ENCODE measurements around the gene PPP4R2.

PPP4R2 gene, protein sequence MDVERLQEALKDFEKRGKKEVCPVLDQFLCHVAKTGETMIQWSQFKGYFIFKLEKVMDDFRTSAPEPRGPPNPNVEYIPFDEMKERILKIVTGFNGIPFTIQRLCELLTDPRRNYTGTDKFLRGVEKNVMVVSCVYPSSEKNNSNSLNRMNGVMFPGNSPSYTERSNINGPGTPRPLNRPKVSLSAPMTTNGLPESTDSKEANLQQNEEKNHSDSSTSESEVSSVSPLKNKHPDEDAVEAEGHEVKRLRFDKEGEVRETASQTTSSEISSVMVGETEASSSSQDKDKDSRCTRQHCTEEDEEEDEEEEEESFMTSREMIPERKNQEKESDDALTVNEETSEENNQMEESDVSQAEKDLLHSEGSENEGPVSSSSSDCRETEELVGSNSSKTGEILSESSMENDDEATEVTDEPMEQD

DNA sequence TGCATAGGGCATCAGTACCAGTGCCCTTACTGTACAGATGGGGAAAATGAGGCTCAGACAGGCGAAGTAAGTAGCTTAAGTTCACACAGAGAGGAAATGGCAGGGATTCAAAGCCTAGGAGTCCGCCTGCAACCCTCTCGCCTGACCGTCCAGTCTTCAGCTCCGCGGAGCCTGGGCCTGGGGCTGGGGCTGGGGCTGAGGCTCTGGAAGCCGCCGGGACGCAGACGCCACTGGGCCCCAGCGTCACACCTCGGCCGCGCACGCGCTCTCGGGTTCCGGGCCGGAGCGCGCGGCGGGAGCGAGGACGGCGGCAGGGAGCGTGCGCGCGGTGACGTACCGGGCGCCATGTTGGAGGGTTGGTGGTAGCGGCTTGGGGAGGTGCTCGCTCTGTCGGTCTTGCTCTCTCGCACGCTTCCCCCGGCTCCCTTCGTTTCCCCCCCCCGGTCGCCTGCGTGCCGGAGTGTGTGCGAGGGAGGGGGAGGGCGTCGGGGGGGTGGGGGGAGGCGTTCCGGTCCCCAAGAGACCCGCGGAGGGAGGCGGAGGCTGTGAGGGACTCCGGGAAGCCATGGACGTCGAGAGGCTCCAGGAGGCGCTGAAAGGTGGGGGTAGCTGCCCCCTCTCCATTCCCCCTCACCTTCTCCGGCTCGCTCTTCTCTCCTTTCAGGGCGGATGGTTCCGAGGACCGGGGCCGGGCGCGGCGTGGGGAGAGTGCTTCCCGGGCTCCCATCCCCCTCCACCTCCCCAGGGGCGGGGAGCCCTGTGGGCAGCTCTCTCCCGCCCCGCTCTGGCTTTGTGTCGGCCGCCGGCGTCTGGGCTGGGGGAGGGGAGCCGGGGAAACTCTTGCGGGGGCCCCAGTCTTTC is at the start of gene PPP4R2:
TSS of gene PPP4R2 (plus strand) at position 339 of the 861 bp plus-strand sequence. CDS start at position 566, 227 bp downstream.
- peak; percentile 94 for DNase-seq

DNA sequence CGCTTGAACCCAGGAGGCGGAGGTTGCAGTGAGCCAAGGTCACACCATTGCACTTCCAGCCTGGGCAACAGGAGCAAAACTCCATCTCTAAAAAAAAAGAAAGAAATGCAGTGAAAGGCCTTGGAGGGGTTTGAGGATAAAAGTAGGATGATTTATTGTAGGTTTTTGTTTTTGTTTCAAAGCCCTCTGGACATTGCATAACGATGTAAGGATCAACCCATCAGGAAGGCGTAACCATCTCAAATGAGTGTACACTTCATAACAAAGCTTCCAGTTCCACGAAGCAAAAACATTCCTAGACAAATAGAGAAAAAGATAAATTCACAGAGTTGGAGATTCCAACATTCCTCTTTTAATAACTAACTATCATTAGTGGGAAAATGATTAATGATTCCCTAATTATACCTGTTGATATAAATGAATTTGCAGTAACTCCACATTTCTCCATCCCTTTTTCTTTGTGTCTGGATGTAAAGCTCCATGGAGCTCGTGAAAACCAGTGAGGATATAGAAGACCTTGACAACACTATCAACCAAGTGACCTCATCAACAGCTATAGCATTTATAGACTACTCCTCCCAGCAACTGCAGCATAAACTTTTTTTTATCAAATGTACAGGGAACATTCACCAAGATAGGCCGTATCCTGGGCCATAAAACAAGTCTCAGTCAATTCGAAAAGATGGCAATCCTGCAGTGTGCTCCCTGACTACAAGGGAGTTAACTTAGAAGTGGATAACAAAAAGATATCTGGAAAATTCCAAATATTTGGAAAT is 48.7 kb upstream of the PPP4R2 start:
- DNase-seq = no peak

DNA sequence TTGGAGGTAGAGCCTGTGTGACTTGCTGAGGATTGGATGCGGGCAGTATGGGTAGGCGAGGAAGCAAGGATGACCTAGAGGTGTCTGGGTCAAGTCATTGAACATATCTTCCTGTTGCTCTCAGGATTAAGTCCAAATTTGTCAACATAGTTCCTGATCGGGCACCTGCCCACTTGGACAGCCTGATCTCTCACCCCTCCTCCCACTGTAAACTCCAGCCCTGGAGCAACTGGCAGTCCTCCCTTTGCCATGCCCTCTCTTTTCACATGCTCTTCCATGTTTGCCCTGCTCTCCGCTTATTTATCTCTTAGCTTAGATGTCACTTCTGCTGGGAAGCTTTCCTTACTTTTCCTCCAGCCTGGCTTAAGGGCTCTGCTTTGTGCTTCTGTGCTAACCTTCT is 47.6 kb upstream of the PPP4R2 start:
- no peak for DNase-seq

DNA sequence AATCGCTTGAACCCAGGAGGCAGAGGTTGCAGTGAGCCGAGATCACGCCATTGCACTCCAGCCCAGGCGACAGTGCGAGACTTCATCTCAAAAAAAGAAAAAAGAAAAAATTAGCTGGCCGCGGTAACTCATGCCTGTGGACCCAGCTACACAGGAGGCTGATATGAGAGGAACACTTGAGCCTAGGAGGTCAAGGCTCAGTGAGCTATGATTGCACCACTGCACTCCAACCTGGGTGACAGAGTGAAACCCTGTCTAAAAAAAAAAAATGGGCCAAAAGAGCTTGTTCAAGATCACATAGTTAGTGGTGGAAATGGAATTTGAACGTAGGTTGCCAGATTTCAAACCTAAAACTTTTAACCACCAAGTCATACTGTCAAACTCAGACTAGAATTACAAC is 46.2 kb upstream of the PPP4R2 start:
- no peak for DNase-seq

DNA sequence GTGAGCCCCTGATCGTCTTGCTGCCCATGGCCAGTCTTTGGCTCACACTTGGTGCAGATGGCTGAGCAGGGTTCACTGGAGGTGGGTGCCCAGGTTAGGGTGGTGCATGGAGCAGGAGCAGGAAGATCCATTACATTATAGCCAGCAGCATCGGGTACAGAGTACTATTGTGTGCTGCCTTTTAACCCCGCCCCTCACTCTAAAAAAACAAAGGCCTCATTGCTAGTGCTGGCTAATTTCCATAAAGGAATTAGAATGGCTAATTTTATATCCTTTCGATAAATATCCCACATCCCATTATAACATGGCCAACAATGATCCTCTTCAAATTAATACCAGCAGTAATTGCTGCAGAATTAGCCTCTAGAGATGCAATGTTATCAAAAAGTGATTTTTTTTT is 45.8 kb upstream of the PPP4R2 start:
- DNase-seq = no peak

DNA sequence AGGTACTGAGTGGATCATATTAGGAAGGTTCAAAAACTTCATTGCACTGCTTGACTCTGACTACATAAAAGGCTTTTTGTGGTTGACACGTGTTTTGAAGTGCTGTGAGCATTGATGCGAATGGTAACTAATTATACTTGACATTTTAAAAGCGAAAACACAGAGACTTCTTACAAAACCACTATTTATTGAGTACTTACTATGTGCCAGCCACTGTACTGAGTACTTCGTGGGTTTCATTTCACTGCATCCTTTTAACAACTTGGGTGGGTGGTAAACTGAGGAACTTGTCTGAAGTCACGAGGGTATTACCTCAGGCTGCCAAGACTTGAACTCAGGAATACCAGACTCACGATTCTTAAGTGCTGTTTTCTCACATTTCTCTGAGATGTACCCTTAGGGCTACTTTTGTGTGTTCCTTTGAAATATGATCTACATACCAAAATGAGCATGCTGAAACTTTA is 45.3 kb upstream of the PPP4R2 start:
- DNase-seq = peak; percentile 2

DNA sequence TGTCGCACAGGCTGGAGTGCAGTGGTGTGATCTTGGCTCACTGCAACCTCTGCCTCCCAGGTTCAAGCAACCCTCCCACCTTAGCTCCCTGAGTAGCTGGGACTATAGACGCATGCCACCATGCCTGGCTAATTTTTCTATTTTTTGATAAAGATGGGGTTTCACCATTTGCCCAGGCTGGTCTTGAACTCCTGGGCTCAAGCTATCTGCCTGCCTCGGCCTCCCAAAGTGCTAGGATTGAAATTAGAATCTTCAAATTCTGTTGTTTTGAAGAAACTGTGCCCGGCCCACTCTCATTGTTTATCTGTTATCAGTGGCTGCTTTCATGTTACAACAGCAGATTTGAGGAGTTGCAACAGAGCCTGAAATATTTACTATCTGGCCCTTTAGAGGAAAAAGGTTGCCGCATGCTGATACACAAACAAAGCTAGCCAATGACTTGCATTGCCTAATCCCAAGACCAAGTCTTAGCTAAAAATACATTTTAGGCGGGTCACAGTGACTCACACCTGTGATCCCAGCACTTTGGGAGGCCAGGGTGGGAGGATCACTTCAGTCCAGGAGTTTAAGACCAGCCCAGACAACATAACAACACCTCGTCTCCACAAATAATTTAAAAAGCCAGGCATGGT is 43.2 kb upstream of the PPP4R2 start:
- DNase-seq = no peak

DNA sequence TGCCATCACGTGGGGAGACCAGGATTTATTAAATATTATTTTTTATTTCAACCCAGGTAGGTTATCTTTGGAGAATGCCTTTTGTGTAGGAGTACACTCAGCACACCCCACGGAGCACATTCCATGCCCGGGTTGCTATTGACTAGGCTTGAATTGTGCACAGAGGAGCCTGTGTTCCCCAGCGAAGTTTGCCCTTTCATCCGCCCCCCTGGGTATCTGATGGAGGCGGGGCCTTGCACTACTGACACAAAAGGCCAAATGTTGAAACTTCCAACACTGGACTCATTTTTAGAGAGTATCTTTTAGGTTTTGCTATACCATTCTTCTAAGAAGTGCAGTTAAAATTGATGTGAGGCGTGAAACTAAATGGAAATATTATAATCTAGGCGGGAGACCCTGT is 39.3 kb upstream of the PPP4R2 start:
- DNase-seq = no peak

DNA sequence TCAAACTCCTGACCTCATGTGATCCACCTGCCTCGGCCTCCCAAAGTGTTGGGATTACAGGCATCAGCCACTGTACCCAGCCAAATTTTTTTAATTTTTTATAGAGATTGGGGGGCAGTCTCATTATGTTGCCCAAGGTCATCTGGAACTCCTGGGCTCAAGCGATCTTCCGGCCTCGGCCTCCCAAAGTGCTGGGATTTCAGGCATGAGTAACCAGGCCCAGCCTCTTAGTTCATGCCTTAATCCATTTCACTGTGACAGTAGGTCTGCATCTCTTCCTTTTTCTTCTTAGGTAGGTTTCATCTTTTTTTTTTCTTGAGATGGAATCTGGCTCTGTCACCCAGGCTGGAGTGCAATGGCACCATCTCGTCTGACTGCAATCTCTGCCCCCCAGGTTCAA is 37.3 kb upstream of the PPP4R2 start:
- no peak for DNase-seq

DNA sequence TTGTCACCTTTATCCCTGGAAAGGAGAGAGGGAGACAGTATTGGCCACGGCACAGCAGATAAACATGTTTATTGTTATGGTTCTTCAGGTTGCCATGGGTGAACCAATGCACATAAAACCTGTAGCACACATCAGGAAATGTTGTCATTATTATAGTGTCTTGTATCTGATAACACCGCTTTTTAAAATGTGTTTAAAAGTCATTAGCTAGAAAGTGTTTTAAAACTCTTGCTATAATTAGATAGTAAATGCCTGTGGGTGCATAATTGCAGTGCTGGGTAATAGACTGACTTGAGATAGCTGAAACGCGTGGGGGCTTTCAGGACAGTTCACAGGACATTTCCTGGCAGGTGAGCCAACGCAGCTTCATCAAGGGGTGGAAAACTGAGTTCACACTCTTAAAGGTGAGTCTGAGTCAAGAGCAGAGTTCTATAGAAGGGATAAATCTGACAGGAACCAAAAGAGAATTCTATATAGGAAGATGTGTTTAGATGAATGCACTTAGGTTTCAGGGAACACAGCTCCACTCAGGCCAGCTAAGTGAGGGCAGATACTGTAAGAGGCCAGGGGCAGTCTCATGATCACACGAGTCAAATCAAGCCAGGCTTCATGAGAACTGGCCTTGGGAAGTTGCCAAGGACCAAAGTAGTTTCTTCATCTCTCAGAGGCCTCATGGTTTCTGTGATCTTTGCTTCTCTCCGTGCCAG is 35.6 kb upstream of the PPP4R2 start:
- DNase-seq = peak; percentile 28

DNA sequence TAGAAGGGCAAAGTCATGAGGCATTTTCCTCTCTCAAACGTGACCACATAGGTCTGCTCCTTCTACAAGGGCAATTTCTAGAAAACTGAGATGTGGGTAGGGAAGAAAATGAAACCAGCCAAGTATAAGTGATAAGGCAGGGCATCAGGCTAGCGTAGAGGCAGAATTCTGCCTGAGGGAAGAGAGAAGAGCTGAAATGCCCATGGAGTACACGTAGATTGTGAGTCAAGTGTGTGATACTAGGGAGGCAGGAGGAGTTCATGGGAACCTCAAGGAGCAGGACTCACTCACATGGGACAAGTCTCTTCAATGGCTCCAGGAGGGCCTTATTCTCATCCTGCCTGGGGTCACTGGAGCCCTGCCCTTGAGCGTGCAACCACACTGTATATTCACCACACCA is 34.9 kb upstream of the PPP4R2 start:
- no peak for DNase-seq

DNA sequence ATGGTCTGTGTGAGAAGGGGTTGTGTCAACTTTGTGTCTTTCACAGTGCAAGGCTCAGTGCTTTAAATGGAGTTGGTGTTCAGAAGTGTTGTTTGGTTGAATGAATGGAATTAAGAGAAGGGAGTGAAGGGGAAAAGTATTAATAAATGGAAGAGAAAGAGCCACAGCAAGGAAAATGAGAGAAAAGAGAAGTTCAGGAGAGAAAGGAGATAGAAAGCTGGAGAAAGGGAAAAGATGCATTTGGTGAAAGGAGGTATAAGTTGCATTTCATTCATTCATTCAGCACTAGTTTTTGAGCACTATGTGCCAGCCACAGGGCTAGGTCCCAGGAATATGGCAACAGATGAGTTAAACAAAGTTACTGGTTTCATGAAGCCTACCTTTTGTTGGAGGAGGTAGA is 34.3 kb upstream of the PPP4R2 start:
- no peak for DNase-seq

DNA sequence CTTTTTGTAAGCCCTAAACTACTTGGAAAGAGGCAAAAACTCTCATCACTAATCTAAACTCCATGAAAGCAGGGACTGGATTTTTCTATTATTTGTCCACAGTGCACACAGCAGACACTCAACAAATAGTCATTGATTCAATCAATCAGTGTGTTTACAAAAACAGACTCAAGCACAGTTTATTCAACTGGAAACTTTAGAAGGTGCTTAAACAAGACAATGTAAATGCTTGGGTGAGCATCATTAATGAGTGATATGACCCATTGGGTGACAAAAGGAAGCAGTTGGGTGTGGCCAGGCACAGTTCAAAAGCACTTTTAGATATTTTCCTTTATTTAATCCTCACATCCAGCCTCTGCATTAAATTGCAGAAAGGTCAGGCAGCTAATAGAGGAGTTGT is 32.0 kb upstream of the PPP4R2 start:
- no peak for DNase-seq

DNA sequence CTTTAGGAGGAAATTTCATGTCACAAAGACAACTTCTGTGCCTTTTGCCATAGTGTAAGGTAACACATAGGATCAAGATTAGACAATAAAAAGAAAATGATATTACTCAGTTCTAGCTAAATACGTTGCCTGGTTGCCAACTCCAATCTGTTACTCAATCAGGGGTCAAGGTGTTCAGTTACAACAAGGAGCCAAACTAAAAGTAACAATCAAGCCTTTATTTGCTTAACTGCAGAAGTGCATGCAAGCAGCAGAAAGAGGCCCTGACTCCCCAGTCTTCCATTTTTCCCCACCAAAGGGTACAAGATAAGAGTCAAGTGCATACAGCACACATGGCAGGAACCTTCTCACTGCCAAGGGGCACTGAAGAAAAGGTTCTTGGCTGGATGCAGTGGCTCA is 28.3 kb upstream of the PPP4R2 start:
- DNase-seq = no peak

DNA sequence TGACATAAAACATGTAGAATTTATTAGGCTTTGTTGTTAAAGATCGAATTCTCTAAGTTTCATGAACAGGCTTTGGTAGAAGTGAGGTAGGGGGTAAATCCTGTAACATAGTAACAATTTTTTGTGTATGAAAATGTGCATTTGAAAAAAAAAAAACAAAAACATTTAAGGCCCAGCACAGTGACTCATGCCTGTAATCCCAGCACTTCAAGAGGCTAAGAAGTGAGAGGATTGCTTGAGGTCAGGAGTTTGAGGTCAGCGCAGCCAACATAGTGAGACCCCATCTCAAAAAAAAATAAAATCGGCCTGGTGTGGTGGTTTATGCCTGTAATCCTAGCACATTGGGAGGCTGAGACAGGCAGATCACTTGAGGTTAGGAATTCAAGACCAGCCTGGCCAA is 26.8 kb upstream of the PPP4R2 start:
- no peak for DNase-seq

DNA sequence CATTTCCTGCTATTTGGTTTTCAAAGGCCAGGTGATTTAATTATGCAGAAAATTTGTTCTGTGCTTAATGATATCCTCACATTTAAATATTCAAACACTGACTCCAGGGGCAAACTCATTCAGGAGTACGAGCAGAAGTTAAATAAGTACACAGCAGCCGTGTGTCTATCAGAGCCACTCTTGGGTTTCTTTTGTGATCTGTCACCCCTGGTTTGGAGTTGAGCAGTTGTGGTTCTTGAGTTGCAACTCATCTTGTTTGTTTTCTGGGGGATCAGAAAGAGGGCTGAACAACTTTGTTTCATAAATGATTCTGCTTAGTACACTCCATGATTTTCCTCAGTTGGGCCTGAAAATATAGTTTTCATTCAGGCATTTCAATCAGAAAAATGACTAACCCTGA is 25.7 kb upstream of the PPP4R2 start:
- DNase-seq = no peak

DNA sequence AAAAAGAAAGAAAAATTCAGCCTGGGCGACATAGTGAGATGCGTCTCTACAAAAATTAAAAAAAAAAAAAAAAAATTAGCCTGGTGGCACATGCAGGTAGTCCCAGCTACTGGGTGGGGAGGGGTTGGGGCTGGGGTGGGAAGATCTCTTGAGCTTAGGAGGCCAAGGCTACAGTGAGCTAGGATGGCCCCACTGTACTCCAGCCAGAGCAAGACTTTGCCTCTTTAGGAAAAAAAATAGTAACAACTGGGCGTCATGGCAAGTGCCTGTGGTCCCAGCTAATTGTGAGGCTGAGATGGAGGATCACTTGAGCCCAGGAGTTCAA is 23.9 kb upstream of the PPP4R2 start:
- no peak for DNase-seq

DNA sequence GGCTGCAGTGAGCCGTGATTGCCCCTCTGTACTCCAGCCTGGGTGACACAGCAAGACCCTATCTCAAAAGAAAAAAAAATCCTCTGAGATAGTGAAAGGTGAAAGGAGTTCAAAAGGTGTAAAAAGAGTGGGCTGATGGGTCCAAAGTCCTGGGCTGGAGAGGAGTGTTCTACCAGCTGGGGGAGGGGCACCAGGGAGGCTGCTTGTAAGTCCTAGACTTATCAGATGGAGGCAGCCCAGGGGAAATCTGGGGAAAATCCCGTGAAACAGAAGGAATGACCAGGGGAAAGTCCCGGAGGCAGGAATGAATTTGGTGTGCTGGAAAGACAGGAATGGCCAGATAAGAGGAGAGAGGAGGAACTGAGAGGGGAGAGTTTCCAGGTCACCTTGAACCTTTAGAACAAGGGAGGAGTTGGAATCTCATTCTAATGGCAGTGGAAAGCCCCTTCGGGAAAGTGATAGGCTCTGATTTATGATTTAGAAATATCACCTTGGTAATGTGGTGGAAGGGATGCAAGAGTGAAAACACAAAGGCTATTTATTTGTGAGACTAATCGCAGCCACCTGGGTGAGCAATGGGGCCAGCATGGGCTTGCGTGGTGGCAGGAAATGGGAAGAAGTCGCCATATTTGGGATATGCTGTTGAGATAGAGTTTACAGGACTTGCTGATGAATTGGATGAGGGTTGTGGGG is 23.4 kb upstream of the PPP4R2 start:
- DNase-seq = no peak

DNA sequence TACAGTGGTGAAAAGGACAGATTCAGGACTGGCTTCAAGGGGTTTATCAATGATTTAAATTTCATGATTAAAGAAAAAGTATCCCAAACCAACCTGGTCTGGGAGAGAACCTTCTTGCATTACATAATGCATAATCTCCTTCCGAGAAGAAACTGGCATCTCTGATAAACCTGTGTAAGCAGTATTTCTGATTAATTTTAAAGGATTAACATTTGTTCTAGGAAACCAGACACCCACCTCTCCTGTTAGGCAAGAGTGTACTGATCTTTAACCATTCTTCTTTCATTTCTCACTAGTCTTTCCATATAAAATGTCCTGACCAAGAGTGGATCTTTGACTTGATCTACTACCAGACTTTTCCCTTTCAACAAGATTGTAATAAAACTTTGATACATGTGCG is 22.8 kb upstream of the PPP4R2 start:
- no peak for DNase-seq

DNA sequence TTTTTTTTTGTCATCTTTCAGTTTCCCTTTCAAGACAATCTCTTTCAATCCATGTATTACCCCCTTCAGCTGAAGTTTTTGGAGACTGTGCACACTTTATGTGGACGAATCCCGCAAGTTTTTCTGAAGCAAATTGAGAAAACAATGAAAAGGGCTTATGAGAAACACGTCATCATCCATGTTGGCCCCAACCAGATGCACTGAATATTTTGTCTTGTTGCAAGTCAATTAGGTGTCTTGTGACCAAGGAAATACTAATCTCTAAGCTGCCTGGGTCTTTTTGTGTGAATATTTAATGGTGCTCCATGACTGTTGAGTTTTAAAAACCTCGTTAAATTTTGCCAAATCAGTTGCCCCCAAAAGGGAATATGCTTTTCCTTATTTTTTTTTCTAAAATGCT is 21.7 kb upstream of the PPP4R2 start:
- DNase-seq = no peak

DNA sequence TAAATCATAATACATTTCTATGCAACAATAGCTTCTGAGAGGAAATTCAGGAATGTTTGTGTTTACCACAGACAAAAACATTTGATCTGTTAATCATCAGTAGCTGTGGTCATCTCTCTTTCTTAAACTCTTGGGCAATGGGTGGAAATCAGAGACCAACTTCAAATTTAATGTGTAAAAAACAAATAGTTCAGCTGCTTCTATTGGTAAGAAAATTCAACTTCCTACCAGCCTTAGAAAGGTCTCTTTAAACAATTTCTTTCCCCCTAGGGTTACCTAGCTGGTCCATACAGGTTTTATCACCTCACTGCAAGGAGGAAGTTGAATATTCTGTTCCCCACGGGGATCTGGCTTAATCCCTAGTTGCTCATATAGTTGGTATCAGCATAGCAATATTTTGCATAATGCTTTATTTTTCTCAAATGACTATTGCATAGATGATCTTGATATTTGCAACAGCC is 20.3 kb upstream of the PPP4R2 start:
- DNase-seq = no peak
